Fibroblast of villous mesenchyme (primary cell): Measurements from ENCODE around the gene STX18. TPM values are rescaled to one million over a fixed set of nuclear protein-coding genes. Genes with fewer than 3 reads are reported as not detected.
A peak's percentile ranks its signal among the peaks of the same experiment; 100 is the strongest.

Source experiments
- DNase-seq: peaks from one replicate; pipeline ENCODE4 v3.0.0-alpha.2; 2010; ENCODE audit warnings: low read depth
- H3K4me3 ChIP-seq: 2 replicates; pipeline ENCODE4 v1.5.1; 2011; ENCODE audit warnings: low read depth, mild to moderate bottlenecking, low read length
- total RNA-seq: library from RNA; depleted of rRNA; stranded (reverse); fragments of >200 nt; gene quantifications from 2 replicates; pipeline ENCODE4 v1.2.3, GENCODE V29; 2012
- TF ChIP-seq, protein P1 (sequence below): IDR thresholded peaks from 2 replicates; pipeline ENCODE4 v1.5.1; 2012; ENCODE audit warnings: low read depth, mild to moderate bottlenecking, low read length; ENCODE audit not compliant: insufficient read depth

The STX18 gene
- total RNA-seq, 1 donor: 24.2 TPM

DNA sequence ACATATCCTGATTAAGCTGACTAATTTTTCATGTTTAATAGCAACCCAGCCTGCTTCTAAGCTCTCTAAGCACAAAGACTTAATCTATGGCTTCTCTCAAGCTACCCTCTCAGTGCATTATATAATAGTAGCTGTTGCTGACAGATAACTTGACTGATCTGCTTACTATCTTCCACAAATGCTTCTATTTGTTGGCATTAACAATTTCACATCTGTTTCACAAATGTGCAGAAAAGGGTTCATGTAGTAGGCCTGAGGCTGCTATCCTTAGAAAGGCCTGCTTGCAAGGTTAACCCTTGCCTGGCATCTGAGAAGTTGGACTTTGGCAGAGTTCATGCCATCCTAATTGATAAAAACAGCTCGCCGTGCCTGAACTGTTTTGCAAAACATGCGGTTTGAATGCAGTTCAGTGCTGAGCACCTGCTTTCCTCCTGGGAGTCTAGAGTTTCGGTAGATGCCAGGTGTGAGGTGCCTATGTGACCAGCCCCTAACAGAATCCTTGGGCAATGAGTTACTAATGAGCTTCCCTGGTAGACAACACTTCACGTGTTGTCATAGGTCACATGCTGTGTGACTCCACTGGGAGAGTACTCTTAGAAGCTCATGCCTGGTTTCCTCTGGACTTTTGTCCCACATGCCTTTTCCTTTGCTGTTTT, 86.5 kb downstream of the STX18 start:
- H3K4me3 ChIP-seq: no peak overlapping the region
- TF ChIP-seq, protein P1, sequence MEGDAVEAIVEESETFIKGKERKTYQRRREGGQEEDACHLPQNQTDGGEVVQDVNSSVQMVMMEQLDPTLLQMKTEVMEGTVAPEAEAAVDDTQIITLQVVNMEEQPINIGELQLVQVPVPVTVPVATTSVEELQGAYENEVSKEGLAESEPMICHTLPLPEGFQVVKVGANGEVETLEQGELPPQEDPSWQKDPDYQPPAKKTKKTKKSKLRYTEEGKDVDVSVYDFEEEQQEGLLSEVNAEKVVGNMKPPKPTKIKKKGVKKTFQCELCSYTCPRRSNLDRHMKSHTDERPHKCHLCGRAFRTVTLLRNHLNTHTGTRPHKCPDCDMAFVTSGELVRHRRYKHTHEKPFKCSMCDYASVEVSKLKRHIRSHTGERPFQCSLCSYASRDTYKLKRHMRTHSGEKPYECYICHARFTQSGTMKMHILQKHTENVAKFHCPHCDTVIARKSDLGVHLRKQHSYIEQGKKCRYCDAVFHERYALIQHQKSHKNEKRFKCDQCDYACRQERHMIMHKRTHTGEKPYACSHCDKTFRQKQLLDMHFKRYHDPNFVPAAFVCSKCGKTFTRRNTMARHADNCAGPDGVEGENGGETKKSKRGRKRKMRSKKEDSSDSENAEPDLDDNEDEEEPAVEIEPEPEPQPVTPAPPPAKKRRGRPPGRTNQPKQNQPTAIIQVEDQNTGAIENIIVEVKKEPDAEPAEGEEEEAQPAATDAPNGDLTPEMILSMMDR: no peak
- no peak for DNase-seq

GRCh38 chr4:4446434-4446833, 95.4 kb downstream of the STX18 start:
- TF ChIP-seq, protein P1: no peak
- no peak for DNase-seq
- H3K4me3 ChIP-seq: no peak overlapping the region

- peak; percentile 68 for DNase-seq
- H3K4me3 ChIP-seq: no peak overlapping the region
- TF ChIP-seq, protein P1: no peak
Observed at GRCh38 chr4:4443821-4444220, 98.0 kb downstream of the STX18 start.

- TF ChIP-seq, protein P1: no peak
- no peak overlapping the region for H3K4me3 ChIP-seq
- no peak for DNase-seq
Observed at GRCh38 chr4:4440333-4441061, 101.4 kb downstream of the STX18 start.

- TF ChIP-seq, protein P1: no peak
- H3K4me3 ChIP-seq: no peak overlapping the region
- DNase-seq: peak; percentile 83
Observed at GRCh38 chr4:4439782-4440181, 102.1 kb downstream of the STX18 start.

- no peak overlapping the region for H3K4me3 ChIP-seq
- DNase-seq: no peak
- TF ChIP-seq, protein P1: no peak
Observed at GRCh38 chr4:4438891-4439290, 103.0 kb downstream of the STX18 start.
